Adipocyte (in vitro differentiated cells): ENCODE data around the gene BAD.

Source experiments
- DNase-seq: peaks from one replicate; pipeline ENCODE4 v3.0.0-alpha.2; 2015; ENCODE audit warnings: low read depth
- H3K27me3 ChIP-seq: replicated peaks from 2 replicates; pipeline ENCODE4 v1.7.0; 2013; ENCODE audit warnings: mild to moderate bottlenecking, low read length, moderate library complexity; ENCODE audit not compliant: control insufficient read depth, insufficient read depth
- H3K36me3 ChIP-seq: 2 replicates; pipeline ENCODE4 v1.7.0; 2013; ENCODE audit warnings: low read length, mild to moderate bottlenecking, moderate library complexity; ENCODE audit not compliant: control insufficient read depth, insufficient read depth, severe bottlenecking
- H3K4me1 ChIP-seq: 2 replicates; pipeline ENCODE4 v1.7.0; 2013; ENCODE audit warnings: mild to moderate bottlenecking, low read length, moderate library complexity; ENCODE audit not compliant: control insufficient read depth, insufficient read depth
- H3K4me3 ChIP-seq: 2 replicates; pipeline ENCODE4 v1.7.0; 2013; ENCODE audit warnings: mild to moderate bottlenecking, low read length, moderate library complexity
- H3K9ac ChIP-seq: 2 replicates; pipeline ENCODE4 v1.7.0; 2013; ENCODE audit warnings: mild to moderate bottlenecking, low read length, moderate library complexity
- H3K9me3 ChIP-seq: 2 replicates; pipeline ENCODE4 v1.7.0; 2013; ENCODE audit warnings: mild to moderate bottlenecking, low read length, moderate library complexity; ENCODE audit not compliant: control insufficient read depth

BAD gene

GRCh38 chr11:64281957-64282770 is 2.3 kb downstream of the BAD start:
- peaks cover 10% of the 10 kb centered on the region for H3K36me3 ChIP-seq
- H3K9ac ChIP-seq = no peak overlapping the region
- no peaks in the 10 kb centered on the region for H3K9me3 ChIP-seq
- no peaks in the 10 kb centered on the region for H3K27me3 ChIP-seq
- no peak overlapping the region for H3K4me3 ChIP-seq
- no peak for DNase-seq
- peaks cover 16% of the 10 kb centered on the region for H3K4me1 ChIP-seq

GRCh38 chr11:64278576-64279190 is 5.8 kb downstream of the BAD start:
- DNase-seq = no peak
- peaks cover 22% of the 10 kb centered on the region for H3K36me3 ChIP-seq
- H3K4me1 ChIP-seq = peaks cover 1% of the 10 kb centered on the region

DNA sequence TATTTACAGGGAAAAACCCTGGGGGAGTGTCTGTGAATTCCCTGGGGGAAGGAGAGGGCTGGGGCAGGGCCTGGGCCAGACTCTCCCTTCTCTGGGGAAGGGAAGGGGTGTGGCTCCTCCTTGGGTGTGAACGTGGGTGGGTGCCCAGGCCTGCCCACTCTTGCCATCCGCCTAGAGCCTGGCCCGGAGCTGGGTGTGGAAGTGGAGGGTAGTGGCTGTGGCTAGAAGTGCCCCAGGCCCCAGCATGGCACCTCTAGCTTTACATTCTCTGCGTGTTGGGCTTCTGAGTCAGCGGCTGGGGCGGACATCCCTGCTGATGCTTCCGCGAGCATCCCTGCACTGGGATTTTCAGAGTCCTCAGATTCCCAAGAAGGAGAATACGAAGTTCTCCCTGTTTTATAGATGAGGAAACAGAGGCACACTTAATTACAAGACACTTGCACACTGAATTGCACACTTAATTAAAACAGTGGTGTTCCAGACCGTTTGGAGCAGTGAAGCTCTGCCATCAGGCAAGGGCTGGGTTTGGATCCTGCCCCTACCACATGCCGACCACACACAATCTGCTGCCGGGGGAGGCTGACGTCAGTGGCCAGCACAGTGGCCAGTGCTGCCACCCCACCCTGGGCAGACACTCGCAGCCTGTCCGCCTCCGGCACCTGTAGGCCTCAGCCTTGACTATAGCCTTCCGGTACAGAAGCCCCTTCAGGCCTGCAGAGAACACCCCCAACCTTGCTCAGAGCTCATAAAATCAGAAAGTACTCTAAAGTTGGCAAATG is 7.6 kb downstream of the BAD start:
- H3K9ac ChIP-seq = no peak overlapping the region
- peaks cover 18% of the 10 kb centered on the region for H3K36me3 ChIP-seq
- no peaks in the 10 kb centered on the region for H3K27me3 ChIP-seq
- peaks cover 7% of the 10 kb centered on the region for H3K4me1 ChIP-seq
- H3K4me3 ChIP-seq = no peak overlapping the region
- DNase-seq = no peak
- no peaks in the 10 kb centered on the region for H3K9me3 ChIP-seq

More at GRCh38 chr11:64278576-64279190, 5.8 kb downstream of the BAD start:
- no peaks in the 10 kb centered on the region for H3K27me3 ChIP-seq
- no peak overlapping the region for H3K9ac ChIP-seq
- no peaks in the 10 kb centered on the region for H3K9me3 ChIP-seq
- H3K4me3 ChIP-seq = no peak overlapping the region

DNA sequence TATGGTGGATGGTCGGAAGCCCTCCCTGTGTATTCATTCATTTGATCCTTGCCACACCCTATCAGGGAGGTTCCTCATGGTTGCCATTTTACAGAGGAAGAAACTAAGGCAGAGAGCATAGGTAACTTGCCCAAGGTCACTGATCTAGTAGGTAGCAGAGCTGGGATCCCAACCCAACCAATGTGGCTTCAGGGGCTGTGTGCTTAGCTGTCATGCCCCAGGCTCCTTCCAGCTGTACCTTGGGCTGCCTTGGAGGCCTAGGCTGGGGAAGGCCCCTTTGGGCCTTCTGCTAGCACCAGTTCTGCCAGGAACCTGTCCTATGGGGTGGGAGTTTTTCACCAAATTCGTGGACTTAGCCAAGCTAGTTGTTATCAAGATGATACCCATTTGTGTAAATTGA is 8.6 kb downstream of the BAD start:
- no peak overlapping the region for H3K4me3 ChIP-seq
- H3K9me3 ChIP-seq = no peaks in the 10 kb centered on the region
- H3K9ac ChIP-seq = no peak overlapping the region
- peaks cover 18% of the 10 kb centered on the region for H3K36me3 ChIP-seq
- H3K4me1 ChIP-seq = peaks cover 10% of the 10 kb centered on the region
- no peak for DNase-seq
- no peaks in the 10 kb centered on the region for H3K27me3 ChIP-seq

DNA sequence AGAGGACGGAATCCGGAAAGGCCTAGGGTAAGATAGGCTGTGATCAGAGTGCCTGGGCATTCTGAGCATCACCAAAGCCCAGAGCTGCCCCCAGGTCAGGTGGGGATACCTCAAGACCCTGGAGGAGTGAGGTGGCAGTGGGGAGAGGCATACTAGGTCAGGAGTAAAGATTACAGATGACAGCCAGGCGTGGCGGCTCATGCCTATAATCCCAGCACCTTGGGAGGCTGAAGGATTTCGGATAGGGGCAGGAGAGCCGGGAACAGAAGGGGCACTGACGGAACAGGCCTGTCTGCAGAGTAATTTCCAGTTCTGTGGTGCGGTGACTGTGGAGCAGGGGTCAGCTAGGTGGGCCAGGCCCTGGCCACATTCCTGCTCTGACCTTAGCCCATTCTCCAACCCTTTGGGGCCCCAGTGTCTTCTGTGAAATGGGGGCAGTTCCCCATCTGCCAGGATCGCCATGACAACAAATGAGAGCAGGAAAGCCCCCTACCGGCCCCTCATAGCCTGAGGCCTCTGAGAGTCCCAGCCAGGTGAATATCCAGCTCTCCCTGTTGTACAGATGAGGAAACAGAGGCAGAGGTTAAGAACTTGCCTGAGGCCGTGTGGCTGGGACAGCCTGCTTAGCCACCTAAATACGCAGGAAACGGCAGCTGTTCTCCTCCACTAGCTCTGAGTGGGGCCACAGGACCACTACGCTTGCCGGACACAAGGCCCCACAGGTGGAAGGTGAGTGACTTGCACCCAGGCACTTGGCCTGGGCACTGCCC is 9.2 kb downstream of the BAD start:
- Histone ChIP-seq H3K36me3 (peaks cover 18% of the 10 kb centered on the region), H3K9me3 (no peaks in the 10 kb centered on the region), H3K27me3 (no peaks in the 10 kb centered on the region), H3K4me3 (no peak overlapping the region), H3K9ac (no peak overlapping the region), H3K4me1 (peaks cover 10% of the 10 kb centered on the region)
- no peak for DNase-seq

- Histone ChIP-seq H3K27me3 (no peaks in the 10 kb centered on the region), H3K4me3 (peak overlapping the region; percentile 97), H3K9ac (peak overlapping the region; percentile 99), H3K36me3 (peaks cover 15% of the 10 kb centered on the region), H3K9me3 (no peaks in the 10 kb centered on the region), H3K4me1 (peaks cover 31% of the 10 kb centered on the region)
- peak; percentile 100 for DNase-seq
Measured at GRCh38 chr11:64269540-64270220, 14.8 kb downstream of the BAD start.

GRCh38 chr11:64268893-64269539 is 15.4 kb downstream of the BAD start:
- Histone ChIP-seq H3K4me3 (peak overlapping the region; percentile 89), H3K27me3 (no peaks in the 10 kb centered on the region), H3K4me1 (peaks cover 31% of the 10 kb centered on the region), H3K36me3 (peaks cover 16% of the 10 kb centered on the region), H3K9ac (peak overlapping the region; percentile 99), H3K9me3 (no peaks in the 10 kb centered on the region)
- DNase-seq = peak; percentile 73

DNA sequence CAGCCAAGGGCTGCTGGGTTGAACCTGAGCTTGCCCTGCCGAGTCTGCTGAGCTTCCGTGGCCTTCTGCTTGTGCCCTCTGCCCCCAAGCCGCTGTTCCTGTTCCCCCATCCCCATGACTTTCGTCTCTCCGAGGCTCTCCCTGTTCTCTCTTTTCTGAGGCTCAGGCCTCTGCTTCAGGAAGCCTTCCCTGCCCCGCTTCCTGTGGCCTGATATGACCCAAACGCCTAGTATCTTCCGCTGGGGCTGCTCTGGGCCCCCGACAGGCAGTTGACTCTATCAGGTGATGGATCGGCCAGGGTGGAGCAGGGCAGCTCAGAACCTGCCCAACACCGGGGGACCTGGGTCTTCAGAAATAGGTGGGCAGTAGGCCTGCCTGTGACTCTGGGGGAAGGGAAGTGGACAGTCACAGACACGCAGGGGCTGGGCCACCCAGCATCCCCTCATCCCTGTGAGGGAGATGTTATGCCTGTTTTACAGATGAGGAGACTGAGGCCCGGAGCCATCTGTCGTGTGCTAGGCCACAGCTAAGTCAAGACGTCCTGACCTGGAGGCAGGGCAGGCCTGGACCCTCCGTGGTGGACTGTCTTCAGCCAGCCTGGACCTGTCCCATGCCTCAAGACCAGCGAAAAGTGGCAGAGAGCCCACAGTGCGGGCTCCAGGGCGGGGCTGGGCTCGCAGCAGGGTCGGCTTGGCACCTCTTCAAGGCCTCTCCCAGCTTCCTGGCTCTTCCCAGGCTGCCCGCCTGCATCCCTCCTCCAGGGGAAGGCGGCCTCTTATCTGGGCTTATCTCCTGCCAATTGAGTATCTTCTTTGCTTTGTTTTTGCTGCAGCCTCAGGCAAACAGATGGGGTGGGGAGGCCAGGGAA is 16.2 kb downstream of the BAD start:
- no peaks in the 10 kb centered on the region for H3K9me3 ChIP-seq
- peak overlapping the region; percentile 89 for H3K4me3 ChIP-seq
- peaks cover 31% of the 10 kb centered on the region for H3K4me1 ChIP-seq
- no peaks in the 10 kb centered on the region for H3K27me3 ChIP-seq
- peak overlapping the region; percentile 99 for H3K9ac ChIP-seq
- H3K36me3 ChIP-seq = peaks cover 23% of the 10 kb centered on the region
- peak; percentile 39 for DNase-seq

GRCh38 chr11:64267207-64267945 is 17.1 kb downstream of the BAD start:
- DNase-seq = no peak
- H3K27me3 ChIP-seq = no peaks in the 10 kb centered on the region
- H3K9ac ChIP-seq = peak overlapping the region; percentile 99
- no peaks in the 10 kb centered on the region for H3K9me3 ChIP-seq
- no peak overlapping the region for H3K4me3 ChIP-seq
- peaks cover 32% of the 10 kb centered on the region for H3K36me3 ChIP-seq
- peaks cover 29% of the 10 kb centered on the region for H3K4me1 ChIP-seq
